LoVo (cell line): ENCODE measurements around the gene SETSIP.
"Not testable (repeated sequence)": the region's sequence is repeated elsewhere in the genome, so short reads cannot be mapped to it uniquely, and the experiment has no call there.

Experiments used
- DNase-seq: peaks from one replicate; pipeline ENCODE4 v3.0.0-alpha.2; 2016; ENCODE audit warnings: low spot score

The SETSIP gene

GRCh38 chr1:92075311-92075710 is at the start of gene SETSIP:
Gene SETSIP (minus strand): TSS chr1:92075411. CDS start chr1:92075411, 0 bp downstream.
- no peak for DNase-seq

- no peak for DNase-seq
Observed at GRCh38 chr1:92123868-92124267, 48.7 kb upstream of the SETSIP start.

- DNase-seq = no peak
Observed at GRCh38 chr1:92118826-92119225, 43.6 kb upstream of the SETSIP start.

- no peak for DNase-seq
Observed at GRCh38 chr1:92117526-92117925, 42.3 kb upstream of the SETSIP start.

GRCh38 chr1:92108631-92109030 is 33.4 kb upstream of the SETSIP start:
- no peak for DNase-seq

- no peak for DNase-seq
Observed at GRCh38 chr1:92105546-92106081, 30.4 kb upstream of the SETSIP start.

- DNase-seq = no peak
Observed at GRCh38 chr1:92096317-92096716, 21.1 kb upstream of the SETSIP start.

GRCh38 chr1:92095874-92096273 is 20.7 kb upstream of the SETSIP start:
- no peak for DNase-seq

- no peak for DNase-seq
Observed at GRCh38 chr1:92094595-92094994, 19.4 kb upstream of the SETSIP start.

- DNase-seq = no peak
Observed at GRCh38 chr1:92094090-92094489, 18.9 kb upstream of the SETSIP start.

- DNase-seq = no peak
Observed at GRCh38 chr1:92091625-92092024, 16.4 kb upstream of the SETSIP start.

- DNase-seq = no peak
Observed at GRCh38 chr1:92087542-92087941, 12.3 kb upstream of the SETSIP start.

- no peak for DNase-seq
Observed at GRCh38 chr1:92085727-92086126, 10.5 kb upstream of the SETSIP start.

- DNase-seq = no peak
Observed at GRCh38 chr1:92084651-92085050, 9.4 kb upstream of the SETSIP start.

GRCh38 chr1:92081031-92081430 is 5.8 kb upstream of the SETSIP start:
- DNase-seq = no peak

- peak; percentile 87 for DNase-seq
Observed at GRCh38 chr1:92080128-92080985, 5.1 kb upstream of the SETSIP start, which contains the start of gene BTBD8. Gene BTBD8 (plus strand): TSS chr1:92080345. CDS start chr1:92080572, 227 bp downstream.

- no peak for DNase-seq
Observed at GRCh38 chr1:92079441-92079840, 4.2 kb upstream of the SETSIP start.

- DNase-seq = not testable (repeated sequence)
Observed at GRCh38 chr1:92078077-92078476, 2.9 kb upstream of the SETSIP start.

GRCh38 chr1:92076363-92076762 is 1.2 kb upstream of the SETSIP start:
- no peak for DNase-seq

GRCh38 chr1:92074446-92074845 is 765 bp downstream of the SETSIP start:
- DNase-seq = not testable (repeated sequence)

- no peak for DNase-seq
Observed at GRCh38 chr1:92070892-92071291, 4.3 kb downstream of the SETSIP start.

- no peak for DNase-seq
Observed at GRCh38 chr1:92066321-92066720, 8.9 kb downstream of the SETSIP start.

- DNase-seq = no peak
Observed at GRCh38 chr1:92065042-92065441, 10.2 kb downstream of the SETSIP start.

GRCh38 chr1:92051948-92052347 is 23.3 kb downstream of the SETSIP start:
- DNase-seq = no peak
